GM20431 (cell line): Measurements from ENCODE around the gene ZNF488.

Source experiments
- in situ Hi-C: fragments of 300-500 bp; cut with MseI, MboI; formaldehyde crosslinking; loops from one replicate; pipeline ENCODE4 v1.15.0; 2020; ENCODE audit warnings: low sequenced_read_pairs; ENCODE audit not compliant: unreplicated experiment

The ZNF488 gene

GRCh38 chr10:47388879-47389278 lies 4.8 kb upstream of the ZNF488 start:
- in situ Hi-C loops, result loop anchor here (25.0 kb wide), 1 partner anchor 1102 kb away; the partner anchor contains the start of gene ANTXRL

DNA sequence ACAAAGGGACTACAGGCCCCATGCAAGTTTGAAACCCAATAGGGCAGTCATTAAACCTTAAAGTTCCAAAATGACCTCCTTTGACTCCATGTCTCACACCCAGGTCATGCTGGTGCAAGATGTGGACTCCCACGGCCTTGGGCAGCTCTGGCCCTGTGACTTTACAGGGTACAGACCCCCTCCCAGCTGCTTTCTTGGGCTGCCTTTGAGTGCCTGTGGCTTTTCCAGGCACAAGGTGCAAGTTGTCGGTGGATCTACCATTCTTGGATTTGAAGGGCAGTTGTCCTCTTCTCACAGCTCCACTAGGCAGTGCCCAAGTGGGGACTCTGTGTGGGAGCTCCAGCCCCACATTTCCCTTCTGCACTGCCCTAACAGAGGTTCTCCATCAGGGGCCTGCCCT lies 2.0 kb upstream of the ZNF488 start:
- in situ Hi-C loops, result loop anchor here (25.0 kb wide), 1 partner anchor 1099 kb away; the partner anchor contains the start of gene ANTXRL

DNA sequence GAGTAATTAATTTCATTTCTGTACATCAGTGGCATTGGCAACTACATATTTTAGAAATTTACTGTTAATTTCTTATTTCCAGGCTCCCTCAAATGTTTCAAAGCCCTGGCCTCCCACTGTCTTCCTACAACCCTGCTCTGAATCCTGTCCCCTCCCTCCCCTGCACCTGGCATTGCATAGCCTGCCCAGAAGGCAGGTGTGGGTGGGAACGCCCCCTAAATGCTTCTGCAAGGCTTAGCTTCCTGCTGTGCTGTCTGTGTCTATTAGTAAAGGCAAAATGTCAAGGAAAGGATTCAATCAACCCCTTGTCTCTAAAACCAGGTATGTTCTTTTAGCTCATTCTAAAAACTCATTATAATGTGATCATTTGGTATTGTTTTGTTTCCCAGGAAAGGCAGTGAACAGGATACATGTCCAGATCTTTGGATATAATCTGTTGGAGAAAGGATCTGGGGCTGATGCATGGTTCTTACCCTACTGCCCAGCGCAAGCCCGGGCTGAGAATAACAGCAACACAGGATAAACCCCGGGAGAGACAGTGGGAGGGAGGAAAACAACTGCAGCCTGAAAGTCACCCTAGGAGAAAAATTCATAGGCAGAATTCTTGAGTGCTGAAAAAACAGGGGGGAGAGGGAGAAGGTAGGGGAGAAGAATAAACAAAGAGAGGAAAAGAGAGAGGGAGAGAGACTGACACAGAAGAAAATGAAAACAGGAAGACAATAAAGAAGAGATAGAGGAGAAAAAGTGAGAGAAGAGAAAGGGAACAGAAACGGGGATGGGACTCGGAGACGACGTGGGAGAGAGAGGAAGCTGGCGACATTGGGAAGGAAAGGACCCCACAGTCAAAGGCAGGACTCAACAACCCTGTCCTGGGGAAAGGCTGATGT lies 589 bp downstream of the ZNF488 start:
- in situ Hi-C loops, result loop anchor here (25.0 kb wide), 1 partner anchor 1096 kb away; the partner anchor contains the start of gene ANTXRL

- in situ Hi-C loops, result loop anchor here (25.0 kb wide), 1 partner anchor 1094 kb away; the partner anchor contains the start of gene ANTXRL
These were observed 2.4 kb downstream of the ZNF488 start for GRCh38 chr10:47381427-47382379.

DNA sequence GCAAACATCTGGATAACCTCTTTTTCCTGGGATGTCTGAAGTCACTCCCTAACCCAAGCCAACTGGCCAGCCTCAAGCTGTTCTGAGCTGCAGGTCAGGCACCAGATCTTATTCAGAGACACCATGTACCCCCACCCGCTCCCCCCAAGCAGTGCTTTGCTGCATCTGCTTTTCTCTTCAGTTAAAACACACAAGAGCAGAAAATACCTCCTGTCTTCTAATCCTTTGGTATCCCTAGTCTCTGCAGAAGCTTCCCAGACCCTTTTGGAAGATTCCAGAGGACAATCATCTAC lies 3.0 kb downstream of the ZNF488 start:
- in situ Hi-C loops, result loop anchor here (25.0 kb wide), 1 partner anchor 1094 kb away; the partner anchor contains the start of gene ANTXRL

DNA sequence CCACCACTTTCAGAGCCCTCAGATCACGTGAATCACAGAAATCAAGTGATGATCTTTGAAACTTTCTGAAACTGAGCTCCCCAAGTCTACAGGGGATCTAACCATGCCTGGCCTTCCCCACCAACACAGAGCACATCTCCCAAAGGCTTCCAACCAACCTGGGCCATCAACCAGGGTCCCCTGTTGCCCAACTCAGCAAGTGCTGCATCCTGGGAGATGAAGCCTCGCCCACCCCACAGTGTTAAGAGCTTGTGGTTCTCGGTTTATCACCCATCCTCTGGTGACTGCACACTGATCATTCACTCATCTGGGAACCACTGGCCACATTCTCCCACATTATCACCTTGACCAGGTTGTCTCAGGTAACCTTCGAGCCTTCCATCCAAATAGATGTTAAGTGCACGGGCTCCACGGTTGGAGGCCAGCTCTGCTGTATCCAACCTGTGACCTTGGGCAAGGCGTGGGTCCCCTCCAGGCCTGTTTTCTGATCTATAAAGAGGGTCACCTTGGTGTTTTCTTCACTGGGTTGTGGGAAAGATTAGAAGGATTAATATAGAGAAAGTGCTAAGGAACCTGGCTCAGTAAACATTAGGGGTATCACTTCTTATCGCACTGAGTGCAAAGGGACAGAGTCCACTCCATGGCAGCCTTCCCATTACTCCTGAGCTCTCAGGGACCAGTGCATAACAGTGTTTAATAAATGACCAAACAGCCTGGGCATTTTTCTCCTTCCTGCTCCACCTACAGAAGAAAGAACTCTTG lies 3.6 kb downstream of the ZNF488 start:
- in situ Hi-C loops, result loop anchor here (25.0 kb wide), 1 partner anchor 1093 kb away; the partner anchor contains the start of gene ANTXRL

DNA sequence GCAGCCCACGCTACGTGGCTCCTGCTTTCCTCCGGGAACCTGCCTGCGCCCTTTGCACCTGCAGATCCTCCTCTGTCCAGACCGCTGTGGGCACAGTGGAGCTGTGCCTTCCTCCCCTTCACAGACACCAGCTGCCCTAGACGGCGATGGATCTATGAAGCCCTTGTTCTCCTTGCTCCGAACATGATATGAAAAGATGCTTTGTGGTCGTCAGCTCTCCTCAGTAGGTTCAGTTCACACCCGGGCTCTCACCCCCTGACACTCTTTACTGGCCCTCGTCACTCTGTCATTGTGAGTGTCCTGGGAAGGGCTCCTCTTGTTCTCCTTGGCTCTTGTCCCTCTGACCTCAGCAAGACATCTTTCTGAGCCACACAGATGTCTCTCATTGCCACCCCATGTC lies 4.2 kb downstream of the ZNF488 start:
- in situ Hi-C loops, result loop anchor here (25.0 kb wide), 1 partner anchor 1093 kb away; the partner anchor contains the start of gene ANTXRL

- in situ Hi-C loops, result loop anchor here (25.0 kb wide), 1 partner anchor 1092 kb away; the partner anchor contains the start of gene ANTXRL
These were observed 4.7 kb downstream of the ZNF488 start for GRCh38 chr10:47379445-47379785.

DNA sequence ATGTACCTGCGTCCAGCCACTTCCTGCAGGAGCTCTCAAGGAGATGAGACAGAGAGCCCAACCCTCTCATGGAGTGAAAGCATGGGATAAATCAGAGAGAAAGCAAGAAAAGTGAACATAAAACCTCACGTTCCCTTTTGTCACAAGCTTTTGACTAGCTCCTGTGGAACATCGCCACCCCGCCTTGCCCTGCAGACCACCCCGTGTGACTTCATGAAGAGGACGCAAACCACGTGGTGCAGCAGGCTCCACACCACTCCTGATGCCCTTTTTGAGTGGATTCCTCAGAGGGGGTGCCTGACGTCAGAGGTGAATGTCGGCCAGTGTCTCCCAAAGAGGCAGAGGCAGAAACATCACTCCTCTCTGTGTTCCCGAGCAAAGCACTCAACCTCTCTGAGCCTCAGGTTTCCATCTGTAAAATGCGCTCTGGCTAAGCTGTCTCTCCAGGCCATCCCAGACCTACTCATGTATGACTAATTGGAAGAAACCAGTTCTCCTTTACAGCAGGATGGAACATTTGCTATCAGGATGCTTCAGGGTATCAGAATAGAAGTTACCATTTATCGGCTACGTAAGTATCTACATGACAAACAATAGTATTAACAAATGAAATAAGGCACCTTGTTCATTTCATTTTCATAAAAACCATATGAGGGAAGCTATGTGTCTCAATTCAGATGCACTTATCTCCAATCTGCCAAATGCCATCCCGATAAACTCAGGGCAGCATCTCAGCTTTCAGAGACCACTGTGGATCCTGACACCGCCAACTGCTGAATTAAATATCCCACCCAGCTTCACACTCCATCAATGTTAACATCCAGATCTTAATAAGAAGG lies 5.3 kb downstream of the ZNF488 start:
- in situ Hi-C loops, result loop anchor here (25.0 kb wide), 1 partner anchor 1092 kb away; the partner anchor contains the start of gene ANTXRL

- in situ Hi-C loops, result loop anchor here (25.0 kb wide), 1 partner anchor 1091 kb away; the partner anchor contains the start of gene ANTXRL
These were observed 5.9 kb downstream of the ZNF488 start for GRCh38 chr10:47378183-47378510.

GRCh38 chr10:47376522-47377220 lies 7.4 kb downstream of the ZNF488 start:
- in situ Hi-C loops, result loop anchor here (25.0 kb wide), 1 partner anchor 1089 kb away; the partner anchor contains the start of gene ANTXRL

GRCh38 chr10:47374611-47375536 lies 9.2 kb downstream of the ZNF488 start:
- in situ Hi-C loops, result loop anchor here (25.0 kb wide), 1 partner anchor 1088 kb away; the partner anchor contains the start of gene ANTXRL

DNA sequence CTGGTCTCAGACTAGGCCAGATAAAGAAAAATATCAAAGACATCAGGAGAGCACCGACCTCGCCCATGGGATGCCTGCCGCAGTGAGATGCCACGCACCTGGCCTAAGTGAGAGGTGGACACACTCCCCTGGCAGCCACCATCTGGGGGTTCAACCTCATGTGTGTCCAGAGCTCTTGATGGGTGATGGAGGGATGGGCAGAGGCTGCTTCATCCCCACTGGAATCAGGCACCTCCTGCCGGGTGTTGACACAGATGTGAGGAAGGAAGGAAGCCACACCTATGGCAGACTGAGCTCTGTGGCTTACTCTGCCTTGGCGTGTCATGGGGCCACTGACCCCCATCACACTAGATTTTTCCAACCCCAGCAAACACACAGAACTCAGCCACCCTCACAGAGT lies 11.4 kb downstream of the ZNF488 start:
- in situ Hi-C loops, result no loop called here

DNA sequence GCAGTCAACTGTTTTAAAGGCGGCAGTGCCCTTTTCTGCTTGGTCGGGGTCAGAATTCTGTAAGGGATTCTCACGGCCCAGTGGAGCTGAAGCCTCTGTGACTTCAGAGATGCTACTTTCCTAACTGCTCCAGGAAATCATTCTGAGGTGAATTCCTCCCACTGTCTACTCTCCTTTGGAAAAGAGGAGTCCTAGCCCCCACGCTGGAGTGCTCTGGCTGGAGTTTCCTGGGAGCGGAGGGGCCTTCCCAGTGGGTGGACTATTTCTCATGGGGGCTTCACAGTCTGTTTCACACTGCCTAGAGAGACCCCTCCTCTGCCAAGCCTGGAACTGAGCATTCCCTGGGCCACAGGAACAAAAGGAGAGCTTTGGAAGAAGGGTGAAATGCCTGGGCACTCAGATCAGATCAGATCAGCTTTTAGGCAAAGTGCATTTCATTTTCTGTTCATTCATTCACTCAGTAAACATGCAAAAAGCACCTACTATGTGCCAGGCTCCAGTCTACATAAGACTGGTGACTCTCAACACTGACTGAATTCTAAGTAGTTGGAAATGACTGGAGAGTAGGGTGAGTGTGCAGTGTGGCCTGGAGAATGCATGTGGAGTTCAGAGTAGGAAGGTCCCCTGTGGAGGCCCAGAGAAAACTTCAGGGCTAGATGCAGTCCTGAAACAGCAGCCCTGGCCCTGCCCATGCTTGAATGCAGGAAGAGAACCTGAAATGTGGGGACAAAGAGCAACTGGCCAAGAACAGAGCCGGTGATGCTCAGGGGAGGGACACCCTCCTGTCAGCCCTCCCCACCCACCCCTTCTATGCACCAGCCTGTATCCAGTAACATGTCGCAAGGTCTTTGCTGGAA lies 12.2 kb downstream of the ZNF488 start:
- in situ Hi-C loops, result no loop called here

- in situ Hi-C loops, result no loop called here
These were observed 13.2 kb downstream of the ZNF488 start for GRCh38 chr10:47370878-47371277.
